Activated CD8-positive, alpha-beta memory T cell treated with anti-CD3 and anti-CD28 coated beads, Interleukin-2, amount 50 U/mL, for 4 hours (primary cell): Measurements from ENCODE around the gene MLLT3.

Source experiments
- DNase-seq: peaks from one replicate; pipeline ENCODE4 v3.0.0-alpha.2; 2020

Gene MLLT3

DNA sequence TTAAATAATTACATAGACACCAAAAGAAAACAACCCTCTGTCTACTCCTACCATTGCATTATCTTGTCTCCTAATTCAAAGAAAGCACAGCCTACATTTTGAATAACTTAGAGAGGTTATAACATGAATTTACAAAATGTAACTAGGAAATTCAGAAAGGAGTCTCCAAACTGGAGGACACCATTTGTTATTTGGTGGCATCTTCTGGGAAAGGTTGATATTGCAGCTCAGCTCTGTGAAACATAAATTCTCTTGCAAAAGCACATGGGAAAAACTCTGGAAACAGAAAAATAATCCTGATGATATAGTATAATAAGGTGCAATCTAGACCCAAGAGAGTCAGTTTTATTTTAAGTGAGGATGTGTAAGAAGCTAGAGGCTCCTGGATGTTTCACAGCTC is 215.3 kb downstream of the MLLT3 start:
- DNase-seq: no peak

DNA sequence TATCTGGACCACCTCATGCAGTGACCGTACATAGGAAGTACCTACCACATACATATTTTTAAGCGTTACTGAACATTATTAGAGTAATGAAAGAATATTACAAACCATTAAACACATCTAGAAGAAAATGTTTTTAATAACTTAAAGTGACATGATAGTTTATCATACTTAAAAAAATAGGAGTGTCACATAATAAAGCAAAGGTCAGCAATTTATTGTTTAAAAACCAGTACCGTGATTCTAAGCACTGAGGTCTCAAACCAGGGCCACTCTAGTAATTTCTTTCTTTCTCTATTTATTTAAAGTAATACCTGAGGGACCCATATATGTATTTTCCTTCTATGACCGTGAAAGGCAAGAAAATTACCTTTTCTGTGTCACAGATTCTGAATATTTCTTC is 216.0 kb downstream of the MLLT3 start:
- no peak for DNase-seq

DNA sequence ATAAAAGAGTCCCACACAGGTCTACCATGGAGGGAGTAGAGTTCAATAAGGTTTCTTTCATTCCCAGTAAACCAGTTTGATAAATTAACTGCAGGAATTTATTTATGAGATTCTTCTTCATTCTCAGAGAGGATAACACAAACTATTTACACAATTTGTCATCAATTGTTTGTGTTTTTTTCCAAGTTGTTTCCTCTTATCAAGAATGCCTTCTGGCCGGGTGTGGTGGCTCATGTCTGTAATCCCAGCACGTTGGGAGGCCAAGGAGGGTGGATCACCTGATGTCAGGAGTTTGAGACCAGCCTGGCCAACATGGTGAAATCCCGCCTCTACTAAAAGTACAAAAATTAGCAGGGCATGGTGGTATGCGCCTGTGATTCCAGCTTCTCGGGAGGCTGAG is 216.7 kb downstream of the MLLT3 start:
- DNase-seq: no peak

DNA sequence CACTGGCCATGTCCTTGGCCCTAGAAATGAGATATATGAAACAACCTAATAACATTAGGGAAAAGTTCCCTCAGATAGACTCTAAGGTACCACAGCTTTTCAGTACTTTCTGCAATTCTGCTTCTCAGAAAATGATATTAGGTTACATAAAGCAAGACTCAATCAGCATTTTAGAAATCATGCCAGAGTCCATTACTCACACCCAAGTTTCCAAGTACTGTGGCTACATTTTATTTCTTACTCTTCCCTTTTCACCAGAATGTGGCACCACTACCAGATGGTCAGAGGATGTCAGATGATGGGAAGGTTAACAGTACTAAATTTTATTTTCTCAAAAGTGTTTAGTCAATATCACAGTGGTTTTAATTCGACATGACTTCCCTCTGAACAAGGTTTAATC is 217.2 kb downstream of the MLLT3 start:
- DNase-seq: no peak

DNA sequence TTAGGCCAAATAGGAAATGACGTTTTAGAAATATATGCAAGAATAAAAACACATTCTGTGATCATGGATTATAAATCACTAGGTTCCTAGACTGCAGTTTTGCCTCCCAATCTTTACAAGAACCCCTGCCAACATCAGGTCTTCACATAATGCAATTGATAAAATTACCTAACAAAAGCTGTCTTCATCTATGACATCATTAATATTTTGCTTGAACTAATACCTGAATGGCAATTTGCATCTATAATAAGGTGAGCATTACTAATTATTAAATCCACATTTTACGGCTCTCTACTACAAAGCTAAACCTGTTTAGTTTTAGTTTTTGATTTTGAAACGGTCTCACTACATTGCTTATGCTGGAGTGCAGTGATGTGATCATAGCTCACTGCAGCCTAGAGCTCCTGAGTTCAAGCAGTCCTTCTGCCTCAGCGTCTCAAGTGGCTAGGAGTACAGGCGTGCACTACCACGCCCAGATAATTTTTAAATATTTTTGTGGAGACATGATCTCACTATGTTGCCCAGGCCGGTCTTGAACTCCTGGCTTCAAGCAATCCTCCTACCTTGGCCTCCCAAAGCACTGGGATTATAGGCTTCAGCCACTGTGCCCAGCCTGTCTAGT is 218.0 kb downstream of the MLLT3 start:
- no peak for DNase-seq

DNA sequence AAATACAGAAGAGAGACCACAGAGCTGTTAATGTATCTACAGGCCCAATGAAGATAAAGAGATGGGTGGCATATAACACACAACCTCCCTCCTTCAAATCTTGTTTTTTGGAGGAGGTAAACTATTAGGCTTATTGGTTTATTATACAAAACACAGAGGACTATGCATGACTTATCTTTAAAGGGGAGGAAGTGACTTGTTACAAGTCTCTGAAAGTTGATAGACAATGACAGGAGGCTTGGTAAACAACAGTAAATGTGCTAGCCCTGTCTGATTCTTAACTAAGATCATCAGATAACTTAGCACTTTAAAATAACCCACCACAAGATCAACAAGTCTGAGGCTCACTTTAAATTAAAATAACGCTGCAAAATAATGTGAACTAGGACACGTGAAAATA is 219.0 kb downstream of the MLLT3 start:
- no peak for DNase-seq

DNA sequence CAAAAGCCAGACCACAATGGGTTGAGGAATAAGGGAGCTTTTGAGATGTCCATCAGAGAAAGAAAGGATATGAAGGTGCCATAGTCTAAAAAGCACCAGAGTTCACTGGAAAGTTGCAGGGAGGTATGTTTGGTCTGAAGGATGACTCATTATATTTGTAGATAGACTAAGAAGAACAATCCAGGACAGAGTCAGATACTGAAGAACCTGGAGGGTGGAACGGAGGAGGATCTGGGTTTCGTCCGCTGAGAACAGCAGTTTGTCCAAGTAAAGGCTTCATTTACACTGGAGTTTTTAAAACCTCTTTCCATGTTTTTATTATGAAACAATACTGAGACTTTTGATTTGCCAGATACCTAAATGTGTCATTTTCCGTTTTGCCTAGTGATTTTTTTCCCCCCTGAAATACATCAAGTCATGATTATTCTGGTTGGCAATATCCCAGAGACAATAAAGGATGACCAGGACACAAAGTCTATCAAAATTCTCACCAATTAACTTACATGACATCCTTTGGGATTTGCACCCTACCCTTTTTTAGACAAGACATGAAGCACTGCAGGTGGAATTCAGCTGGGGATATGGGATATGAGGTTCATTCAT is 219.9 kb downstream of the MLLT3 start:
- DNase-seq: no peak

DNA sequence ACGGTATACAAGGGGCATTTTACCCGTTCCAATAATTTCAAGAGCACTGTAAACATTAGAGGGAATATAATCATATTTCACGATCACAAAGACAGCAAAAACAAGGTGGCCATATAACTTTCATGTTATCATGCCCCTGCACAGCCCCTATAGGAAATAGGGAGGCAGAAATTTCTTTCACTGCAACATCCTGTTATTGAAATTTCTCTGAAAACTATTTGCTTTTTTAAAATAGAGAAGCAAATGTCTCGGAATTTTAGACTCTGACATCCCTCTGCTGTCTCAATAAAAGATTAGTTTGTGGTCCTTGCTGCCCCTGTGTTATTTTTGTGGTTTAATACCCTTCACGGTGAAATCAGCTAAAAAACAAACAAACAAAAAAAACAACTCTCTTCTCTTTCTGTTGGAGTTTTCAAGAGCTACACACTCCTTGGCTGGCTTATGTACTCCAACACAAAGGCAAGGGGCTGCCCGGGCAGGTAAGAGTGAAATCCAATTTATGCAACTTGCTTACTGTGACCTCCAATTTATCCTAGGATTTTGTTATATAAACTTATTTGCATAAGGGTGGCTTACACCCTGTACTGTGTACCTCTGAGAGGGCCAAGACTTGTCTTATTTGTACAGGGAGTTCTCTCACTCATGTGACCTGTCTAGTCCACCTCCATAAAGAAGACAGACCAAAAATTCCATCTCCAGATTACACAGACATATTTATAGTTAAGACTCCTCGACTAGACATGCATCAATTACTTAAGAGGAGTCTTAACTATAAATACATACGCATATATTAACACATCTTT is 223.6 kb downstream of the MLLT3 start:
- DNase-seq: no peak

DNA sequence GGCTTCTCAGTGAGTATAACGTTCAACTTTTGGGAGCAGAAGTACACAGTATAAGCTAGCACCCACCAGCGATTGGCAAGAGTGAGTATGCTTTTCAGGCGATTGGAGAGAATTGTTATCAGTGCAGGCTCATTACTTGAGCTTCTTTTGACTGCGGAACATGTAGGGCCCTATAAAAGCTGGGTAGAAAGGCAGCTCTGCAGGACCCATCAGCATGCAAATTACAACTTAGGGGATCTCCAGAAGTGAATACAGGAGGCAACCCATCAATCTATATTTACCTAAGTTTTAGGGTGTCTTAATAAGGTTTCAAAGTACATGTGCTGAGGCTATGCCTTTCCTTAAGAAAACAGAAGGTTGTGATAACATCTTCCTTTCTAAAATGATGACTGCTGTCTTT is 225.0 kb downstream of the MLLT3 start:
- no peak for DNase-seq

DNA sequence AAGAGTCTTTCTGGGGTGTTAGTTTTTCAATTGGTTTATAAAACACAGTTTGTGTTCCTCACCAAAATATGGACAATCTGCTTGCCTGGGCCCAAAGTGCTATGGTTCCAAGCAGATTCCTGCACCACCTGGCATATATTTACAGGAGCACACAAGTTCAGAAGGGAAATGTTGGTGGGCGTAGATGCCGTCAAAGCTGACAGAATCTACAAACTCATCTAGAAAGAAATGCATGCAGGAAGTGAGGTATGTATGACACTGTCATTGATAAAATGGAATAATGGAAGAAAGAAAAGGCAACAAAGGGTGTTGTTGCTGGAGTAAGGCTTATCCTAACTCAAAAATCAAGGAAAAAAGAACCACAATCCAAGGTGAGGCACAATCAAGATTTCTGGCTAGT is 225.8 kb downstream of the MLLT3 start:
- DNase-seq: no peak

DNA sequence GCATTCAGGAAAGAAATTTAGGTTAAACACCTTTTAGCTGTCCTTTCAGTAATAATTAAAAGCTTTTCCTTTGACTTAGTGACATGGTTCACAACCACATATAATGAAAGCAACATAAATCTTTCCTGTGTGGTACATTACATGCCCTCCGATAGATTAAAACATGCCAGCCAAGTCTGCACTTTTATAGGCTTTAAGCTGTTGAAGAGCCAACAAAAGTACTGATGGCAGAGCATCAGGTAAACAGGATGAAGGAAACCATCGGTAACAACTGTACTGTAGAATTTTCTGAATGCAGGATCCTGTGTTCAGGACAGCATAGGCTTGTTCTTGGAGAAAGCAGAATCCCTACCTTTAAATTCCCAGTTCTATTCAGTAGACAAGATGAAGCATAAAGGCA is 226.6 kb downstream of the MLLT3 start:
- no peak for DNase-seq

DNA sequence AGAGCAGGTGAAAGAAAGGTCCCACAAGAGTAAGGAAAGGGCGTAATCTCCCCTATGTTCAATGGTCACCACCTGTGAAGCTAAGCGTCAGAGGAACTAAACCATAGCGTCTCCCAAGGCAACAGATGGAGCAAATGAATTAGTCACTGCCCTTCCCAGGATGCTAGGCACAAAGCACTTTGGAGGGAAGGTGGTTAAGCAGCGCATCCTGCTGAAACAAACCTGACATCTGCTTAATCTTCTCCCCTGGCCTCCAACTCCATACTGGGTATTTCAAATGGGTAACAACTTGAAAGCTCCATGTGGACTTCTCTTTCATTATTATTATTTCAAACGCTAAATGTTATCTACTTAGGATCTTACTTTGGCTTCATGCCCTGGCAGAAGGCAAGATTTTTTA is 227.3 kb downstream of the MLLT3 start:
- no peak for DNase-seq

DNA sequence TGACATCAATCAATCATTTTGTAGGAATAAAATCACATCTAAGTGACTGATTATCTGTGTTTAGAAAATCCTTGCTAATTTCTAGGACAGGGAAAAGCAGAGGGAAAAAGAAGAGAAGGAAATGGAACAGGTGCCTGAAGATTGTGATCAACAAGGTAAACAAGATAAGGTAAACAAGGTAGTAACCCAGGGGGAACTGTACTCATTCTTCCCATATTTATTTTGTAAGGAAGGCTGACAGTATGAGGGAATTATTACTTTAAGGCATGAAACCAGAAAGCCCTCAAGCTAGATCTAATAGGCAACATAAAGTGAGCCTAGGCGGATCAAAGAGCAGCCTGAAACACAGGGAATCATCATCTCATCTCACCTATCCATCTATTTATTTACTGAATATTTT is 231.1 kb downstream of the MLLT3 start:
- no peak for DNase-seq

DNA sequence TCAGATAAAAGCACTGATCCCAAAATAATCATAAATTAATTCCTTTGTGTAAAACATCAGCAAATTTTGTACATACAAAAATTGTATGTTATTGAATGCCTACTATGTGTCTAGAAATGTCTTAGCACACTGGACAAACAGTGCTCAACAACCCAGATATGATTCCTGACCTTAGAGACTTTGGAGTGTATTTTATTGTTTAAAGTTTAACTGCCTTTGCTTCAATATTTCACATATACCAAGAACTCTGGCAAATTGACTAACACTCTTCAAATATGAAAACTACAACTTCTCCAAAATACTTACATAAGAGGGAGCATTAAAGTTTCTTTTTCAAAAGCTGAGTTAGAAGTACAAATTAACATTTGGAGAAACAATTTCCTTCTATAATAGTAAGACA is 231.9 kb downstream of the MLLT3 start:
- DNase-seq: no peak

DNA sequence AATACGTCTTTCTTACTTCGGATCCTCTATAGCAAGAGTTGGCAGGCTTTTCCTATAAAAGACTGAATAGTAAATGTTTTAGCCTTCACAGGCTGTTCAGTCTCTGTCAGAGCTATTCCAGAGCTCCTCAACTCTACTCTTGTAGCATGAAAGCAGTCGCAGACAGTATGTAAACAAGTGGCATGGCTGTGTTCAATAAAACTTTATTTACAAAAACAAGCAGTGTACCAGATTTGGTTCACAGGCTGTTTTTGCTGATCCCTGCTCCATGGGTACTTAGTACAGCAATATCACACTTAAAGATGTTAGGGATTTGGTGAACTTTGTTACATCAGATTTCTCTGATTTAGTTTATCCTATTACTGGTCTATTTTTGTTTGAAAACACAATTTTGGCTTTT is 235.2 kb downstream of the MLLT3 start:
- DNase-seq: no peak

DNA sequence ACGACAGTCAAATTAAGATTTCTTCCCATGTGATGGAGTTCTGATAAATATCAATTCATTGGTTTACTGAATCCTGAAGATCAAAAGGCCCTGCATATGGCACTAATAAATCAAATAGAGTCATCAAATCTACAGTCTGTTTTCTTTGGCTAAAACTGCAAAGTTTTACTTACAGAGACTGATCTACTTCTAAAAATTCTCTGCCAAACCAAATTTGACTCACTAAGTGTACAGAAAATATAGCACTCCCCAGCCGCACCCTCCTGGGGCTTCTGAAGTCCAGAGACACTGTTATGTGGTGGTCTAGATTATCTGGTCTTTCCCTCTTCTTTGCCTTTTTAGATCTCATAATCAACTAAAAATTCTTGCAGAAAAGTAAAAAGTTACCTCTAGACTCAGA is 237.7 kb downstream of the MLLT3 start:
- no peak for DNase-seq

DNA sequence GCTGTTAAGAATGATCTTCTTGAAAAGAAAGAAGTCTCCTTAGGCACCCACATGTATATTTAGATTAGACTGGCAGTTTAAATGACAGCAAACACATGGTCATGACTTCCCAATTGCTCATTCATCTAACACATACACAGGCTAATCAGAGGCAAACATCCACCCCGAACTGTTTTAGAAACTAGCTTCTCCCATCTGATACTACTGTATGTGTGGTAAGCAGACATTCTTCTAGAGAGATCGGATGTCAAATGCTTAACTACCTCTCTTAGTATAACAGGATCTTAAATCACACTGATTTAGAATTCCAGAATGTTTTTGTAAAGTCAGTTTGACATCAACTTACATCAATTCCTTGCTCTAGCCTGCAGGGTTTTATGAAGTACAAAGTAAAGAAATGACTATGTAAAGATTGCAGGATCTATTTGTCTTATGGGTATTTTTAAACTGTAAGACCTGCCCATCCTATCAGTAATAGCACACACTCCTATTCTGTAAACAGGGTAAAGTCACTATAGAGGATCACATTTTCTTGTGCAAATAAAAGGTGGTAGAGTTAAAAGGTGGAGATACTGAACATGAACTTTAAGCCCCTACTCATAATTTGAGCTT is 239.7 kb downstream of the MLLT3 start:
- DNase-seq: no peak

DNA sequence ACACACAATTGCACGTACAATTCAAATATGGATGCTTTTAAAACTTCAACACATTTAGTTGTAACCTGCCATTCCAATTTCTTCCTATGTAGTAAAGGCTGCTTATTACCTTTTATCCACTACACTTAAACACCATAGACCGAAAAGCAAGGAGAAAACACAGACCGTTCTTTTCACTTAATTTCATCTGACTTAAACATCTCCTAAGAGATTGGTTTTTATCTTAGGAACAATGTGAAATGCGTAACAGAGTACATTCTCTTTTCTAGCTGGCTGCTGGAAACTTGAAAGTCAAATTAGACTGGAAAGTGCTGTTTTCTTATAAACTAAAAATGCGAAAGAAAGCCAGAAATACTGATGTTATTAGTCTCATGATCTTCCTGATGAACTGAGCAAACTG is 241.8 kb downstream of the MLLT3 start:
- no peak for DNase-seq

DNA sequence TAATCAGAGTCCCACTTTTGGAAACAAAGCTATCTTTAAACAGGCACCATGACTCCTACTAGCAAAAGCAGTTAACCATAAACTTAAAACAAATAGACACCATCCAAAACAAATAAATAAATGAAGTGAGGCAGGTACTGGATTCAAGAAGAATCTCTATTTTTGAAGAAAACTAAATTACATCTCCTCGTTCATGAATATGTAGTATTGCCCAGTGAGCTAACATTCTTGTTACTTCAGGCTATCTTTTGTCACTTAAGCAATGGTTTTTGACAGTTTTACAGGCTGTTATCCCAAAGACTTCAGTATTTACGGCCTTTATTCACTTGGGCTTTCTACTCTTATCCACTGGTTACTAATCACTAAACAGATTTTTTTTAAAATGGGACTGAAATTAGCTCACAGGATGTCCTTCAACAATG is 242.5 kb downstream of the MLLT3 start:
- no peak for DNase-seq

DNA sequence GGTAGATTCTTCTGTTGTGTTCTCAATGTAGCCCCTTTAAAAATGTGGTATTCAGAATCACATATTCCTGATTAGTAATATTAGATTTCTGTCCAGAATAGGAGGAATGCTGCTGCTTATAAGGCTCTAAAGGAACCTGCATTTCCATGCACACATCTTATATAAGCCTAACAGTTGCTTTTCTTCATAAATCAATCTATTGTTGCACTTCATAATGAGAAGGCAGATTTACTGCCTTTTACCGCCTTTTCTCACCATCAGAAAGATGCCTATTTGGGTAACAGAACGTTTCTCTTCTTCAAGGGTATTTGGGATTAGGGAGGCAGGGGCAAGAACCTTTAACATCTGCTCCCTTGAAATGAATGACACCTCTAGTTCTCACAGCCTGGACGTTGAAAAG is 243.4 kb downstream of the MLLT3 start:
- no peak for DNase-seq

DNA sequence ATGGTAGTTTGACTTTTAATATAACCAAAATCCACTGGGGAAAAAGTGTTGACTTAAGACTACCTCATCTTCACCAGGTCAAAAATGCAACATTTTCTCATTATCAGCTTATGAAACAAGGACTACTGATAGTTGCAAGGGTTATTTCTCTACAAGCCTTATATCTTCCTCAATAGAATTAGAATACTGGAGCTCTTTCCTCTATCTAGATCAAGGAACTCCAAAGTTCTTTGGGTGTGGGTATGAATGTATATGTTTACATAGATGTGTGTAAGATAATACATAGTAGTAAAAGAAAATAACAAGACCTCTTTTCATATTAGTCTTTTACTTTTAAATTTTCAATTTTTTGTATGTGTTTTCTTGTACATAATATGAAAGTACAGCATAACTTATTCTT is 244.5 kb downstream of the MLLT3 start:
- DNase-seq: no peak

DNA sequence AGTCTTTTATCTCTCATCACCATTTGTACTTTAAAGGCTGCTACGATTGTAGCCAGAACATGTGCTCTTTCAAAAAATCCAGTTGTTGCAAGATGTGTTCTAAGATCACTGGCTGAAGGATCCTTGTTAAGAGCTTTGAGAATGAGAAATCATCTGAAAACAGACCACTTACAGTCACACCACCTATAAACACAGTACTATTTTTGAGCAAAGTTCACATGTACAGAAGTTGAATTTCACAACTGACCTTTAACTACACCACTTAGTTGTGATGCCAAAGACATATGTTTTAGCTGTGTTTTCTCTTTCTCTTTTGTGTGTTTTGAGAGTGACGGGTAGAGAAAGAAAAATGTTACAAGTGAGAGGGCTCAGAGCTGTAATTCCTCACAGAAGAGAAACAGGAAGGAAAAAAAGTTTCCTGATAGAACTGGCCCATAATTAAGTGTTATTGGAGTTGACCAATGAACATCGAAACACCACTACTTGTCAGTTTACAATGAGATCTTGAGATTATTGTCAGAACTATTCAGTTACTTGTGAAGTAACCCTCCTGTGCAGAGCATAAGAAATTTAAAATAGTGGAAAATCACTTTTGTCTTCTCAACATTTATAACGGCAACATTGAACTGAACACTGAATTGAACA is 245.4 kb downstream of the MLLT3 start:
- no peak for DNase-seq

DNA sequence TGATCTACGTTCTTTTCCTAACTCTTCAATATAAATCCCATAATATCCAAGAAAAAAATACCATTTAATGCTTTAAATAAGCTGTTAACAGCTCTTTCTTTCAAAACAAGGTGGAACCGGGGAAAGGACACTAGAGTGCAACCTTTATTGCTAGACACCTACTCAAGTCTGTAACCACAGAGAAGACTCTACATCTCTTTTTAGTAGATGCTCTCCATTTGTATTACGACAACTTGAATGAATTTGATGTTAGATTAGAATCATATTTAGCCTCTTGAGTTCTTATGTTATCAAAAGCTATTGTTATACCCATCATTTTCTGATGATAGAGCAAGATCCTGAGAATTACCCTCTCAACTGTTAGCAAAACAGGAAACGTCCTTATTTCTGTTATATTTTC is 246.3 kb downstream of the MLLT3 start:
- DNase-seq: no peak

DNA sequence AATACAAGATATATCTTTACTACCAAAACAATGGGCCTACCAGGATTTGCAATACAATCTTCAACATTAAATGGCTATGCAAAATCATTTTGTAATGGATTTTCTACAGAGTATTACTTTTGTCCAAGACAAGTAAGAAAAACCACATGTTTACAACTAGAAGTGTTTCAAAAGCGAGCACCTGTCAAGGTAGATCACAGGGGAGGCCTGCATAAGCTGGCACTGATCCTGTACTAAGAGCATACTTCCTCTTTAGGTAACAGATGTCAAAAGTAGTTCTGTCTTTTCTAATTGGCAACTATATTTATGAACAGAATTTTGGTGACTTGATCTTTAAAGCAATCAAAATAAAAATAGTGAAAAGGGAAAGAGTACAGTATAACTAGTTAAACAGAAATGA is 249.0 kb downstream of the MLLT3 start:
- DNase-seq: no peak
